Kidney (tissue), 14 donors: ENCODE results near the gene TST. TPM values are rescaled to one million over a fixed set of nuclear protein-coding genes. Genes with fewer than 3 reads are reported as not detected.
A peak's percentile ranks its signal among the peaks of the same experiment; 100 is the strongest.

Experiments used
- DNase-seq, 5 donors: peaks; one replicate each; pipeline ENCODE4 v3.0.0-alpha.2; 2013 to 2020
- FAIRE-seq: peaks from 2 replicates; lab custom pipeline; 2012; peaks lifted over from hg19 to GRCh38; lab: Jason Lieb, UNC
- H3K27ac ChIP-seq, 2 donors: one replicate each; pipeline ENCODE4 v1.7.0; 2013; ENCODE audit warnings: low read depth in 2 of 2, low read length in 2 of 2, inconsistent platforms in 1 of 2
- H3K27me3 ChIP-seq: one replicate; pipeline ENCODE4 v1.7.1; 2013; ENCODE audit warnings: low read length, inconsistent platforms; ENCODE audit not compliant: control insufficient read depth, insufficient read depth
- H3K36me3 ChIP-seq, 3 donors: one replicate each; pipeline versions ENCODE4 v1.7.0 to v1.7.1; 2013; ENCODE audit warnings: low read length in 3 of 3, control low read depth in 1 of 3, inconsistent platforms in 1 of 3; ENCODE audit not compliant: insufficient read depth in 3 of 3, control insufficient read depth in 2 of 3
- H3K4me1 ChIP-seq, 3 donors: one replicate each; pipeline versions ENCODE4 v1.7.0 to v1.7.1; 2013; ENCODE audit warnings: low read length in 3 of 3, inconsistent platforms in 1 of 3, low read depth in 1 of 3; ENCODE audit not compliant: control insufficient read depth in 2 of 3, insufficient read depth in 2 of 3
- H3K4me3 ChIP-seq, 3 donors: one replicate each; pipeline versions ENCODE4 v1.7.0 to v1.8.1; 2013; ENCODE audit warnings: low read length in 3 of 3, control low read depth in 1 of 3, inconsistent platforms in 1 of 3
- H3K9ac ChIP-seq, 3 donors: one replicate each; pipeline versions ENCODE4 v1.7.0 to v1.7.1; 2013; ENCODE audit warnings: low read length in 3 of 3, control low read depth in 1 of 3, inconsistent platforms in 1 of 3
- H3K9me3 ChIP-seq, 3 donors: one replicate each; pipeline versions ENCODE4 v1.7.0 to v1.7.1; 2013; ENCODE audit warnings: low read length in 3 of 3, control low read depth in 1 of 3, inconsistent platforms in 1 of 3; ENCODE audit not compliant: control insufficient read depth in 2 of 3, insufficient read depth in 1 of 3
- intact Hi-C: fragments of 100-400 bp; cut with DNase I; formaldehyde crosslinking; loops from one replicate; pipeline ENCODE4 v1.11.1; 2022
- polyA plus RNA-seq: library from polyadenylated mRNA; stranded (reverse); fragments of 350-450 nt; fragmentation: Illumina TruSeq; extraction: RNeasy Lipid Tissue Mini Kit (QIAGEN cat#74804); gene quantifications from one replicate; pipeline ENCODE4 v1.2.3, GENCODE V29; 2014; ENCODE audit warnings: low read depth, low replicate concordance; ENCODE audit not compliant: insufficient read depth
- total RNA-seq: library from RNA; stranded (reverse); fragmentation: NEBNext Ultra II Directional; extraction: Animal tissue kit (Norgen Biotek cat#: 25700); gene quantifications from one replicate; pipeline ENCODE4 v1.2.1, GENCODE V29; 2021
- TF ChIP-seq, protein P1 (sequence below): IDR thresholded peaks from 3 replicates; pipeline ENCODE4 v1.5.1; 2012; ENCODE audit warnings: mild to moderate bottlenecking, moderate library complexity, borderline replicate concordance; ENCODE audit not compliant: insufficient read depth; ENCODE audit errors: extremely low read depth
- donor health status: control.
- donor health status: control.
- donor health status: control.
- donor health status: control.
- donor health status: control.
- donor health status: DM: yes; HTN: yes; CAD: no.
- donor health status: Normal renal cell carcinoma (clear cell type).

Gene TST
- total and polyA plus RNA-seq, 2 donors from 2014 or later: 48.7 to 283 TPM

DNA sequence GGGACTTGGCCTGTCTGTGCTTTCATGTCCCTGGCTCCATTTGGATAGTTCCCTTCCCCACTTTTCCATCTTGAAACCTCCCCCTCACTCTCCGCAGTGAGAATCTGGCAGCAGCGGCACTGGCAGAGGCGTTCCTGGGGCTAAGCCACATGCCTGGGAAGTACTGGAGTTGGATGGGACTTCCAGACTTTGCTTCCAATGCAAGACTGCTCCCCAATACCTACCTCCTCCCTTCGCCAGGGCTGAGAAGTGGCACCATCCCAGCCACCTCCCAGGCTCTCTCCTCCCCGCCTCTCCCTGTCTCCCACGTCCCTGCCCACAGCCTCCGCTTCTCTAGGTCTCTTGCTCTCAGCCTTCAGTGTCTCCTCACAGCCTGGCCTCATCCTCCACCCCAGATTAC, 16.6 kb downstream of the TST start:
- Histone ChIP-seq H3K9me3 (no peaks in the 10 kb centered on the region), H3K9ac (no peak overlapping the region)

DNA sequence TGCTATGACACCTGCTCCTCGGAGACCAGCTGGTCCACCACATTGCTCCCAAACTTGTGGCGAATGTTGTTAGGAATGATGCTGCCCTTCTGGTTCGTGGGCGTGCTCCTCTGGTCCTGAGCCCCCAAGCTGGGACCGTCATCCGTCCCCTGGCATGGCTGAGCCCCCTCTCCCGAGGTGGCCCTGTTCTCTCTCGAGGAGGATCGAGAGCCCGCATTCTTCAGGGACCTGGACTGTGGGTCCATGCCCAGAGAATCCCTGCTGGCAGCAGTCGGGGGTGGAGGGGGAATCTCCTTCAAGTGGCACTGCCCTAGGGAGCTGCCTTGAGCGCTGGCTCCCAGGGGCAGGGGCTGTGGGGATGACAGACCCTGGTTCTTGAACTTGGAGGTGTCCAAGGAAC, 17.4 kb downstream of the TST start:
- no peak for FAIRE-seq
- no peaks in the 10 kb centered on the region for H3K4me1 ChIP-seq
- peak in 1 of 5 donors; percentile 59 for DNase-seq
- no peak overlapping the region for H3K27ac ChIP-seq
- H3K4me3 ChIP-seq: no peak overlapping the region
- TF ChIP-seq, protein P1, sequence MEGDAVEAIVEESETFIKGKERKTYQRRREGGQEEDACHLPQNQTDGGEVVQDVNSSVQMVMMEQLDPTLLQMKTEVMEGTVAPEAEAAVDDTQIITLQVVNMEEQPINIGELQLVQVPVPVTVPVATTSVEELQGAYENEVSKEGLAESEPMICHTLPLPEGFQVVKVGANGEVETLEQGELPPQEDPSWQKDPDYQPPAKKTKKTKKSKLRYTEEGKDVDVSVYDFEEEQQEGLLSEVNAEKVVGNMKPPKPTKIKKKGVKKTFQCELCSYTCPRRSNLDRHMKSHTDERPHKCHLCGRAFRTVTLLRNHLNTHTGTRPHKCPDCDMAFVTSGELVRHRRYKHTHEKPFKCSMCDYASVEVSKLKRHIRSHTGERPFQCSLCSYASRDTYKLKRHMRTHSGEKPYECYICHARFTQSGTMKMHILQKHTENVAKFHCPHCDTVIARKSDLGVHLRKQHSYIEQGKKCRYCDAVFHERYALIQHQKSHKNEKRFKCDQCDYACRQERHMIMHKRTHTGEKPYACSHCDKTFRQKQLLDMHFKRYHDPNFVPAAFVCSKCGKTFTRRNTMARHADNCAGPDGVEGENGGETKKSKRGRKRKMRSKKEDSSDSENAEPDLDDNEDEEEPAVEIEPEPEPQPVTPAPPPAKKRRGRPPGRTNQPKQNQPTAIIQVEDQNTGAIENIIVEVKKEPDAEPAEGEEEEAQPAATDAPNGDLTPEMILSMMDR: no peak
- H3K9ac ChIP-seq: no peak overlapping the region
- intact Hi-C loops: no loop called here
- no peaks in the 10 kb centered on the region for H3K27me3 ChIP-seq
- H3K36me3 ChIP-seq: no peaks in the 10 kb centered on the region
- H3K9me3 ChIP-seq: no peaks in the 10 kb centered on the region

More for the DNA sequence above, 16.6 kb downstream of the TST start:
- Histone ChIP-seq H3K36me3 (no peaks in the 10 kb centered on the region), H3K4me1 (no peaks in the 10 kb centered on the region), H3K4me3 (no peak overlapping the region), H3K27me3 (no peaks in the 10 kb centered on the region), H3K27ac (no peak overlapping the region)
- DNase-seq (no peak), FAIRE-seq (no peak)
- intact Hi-C loops: no loop called here
- TF ChIP-seq, protein P1: no peak

DNA sequence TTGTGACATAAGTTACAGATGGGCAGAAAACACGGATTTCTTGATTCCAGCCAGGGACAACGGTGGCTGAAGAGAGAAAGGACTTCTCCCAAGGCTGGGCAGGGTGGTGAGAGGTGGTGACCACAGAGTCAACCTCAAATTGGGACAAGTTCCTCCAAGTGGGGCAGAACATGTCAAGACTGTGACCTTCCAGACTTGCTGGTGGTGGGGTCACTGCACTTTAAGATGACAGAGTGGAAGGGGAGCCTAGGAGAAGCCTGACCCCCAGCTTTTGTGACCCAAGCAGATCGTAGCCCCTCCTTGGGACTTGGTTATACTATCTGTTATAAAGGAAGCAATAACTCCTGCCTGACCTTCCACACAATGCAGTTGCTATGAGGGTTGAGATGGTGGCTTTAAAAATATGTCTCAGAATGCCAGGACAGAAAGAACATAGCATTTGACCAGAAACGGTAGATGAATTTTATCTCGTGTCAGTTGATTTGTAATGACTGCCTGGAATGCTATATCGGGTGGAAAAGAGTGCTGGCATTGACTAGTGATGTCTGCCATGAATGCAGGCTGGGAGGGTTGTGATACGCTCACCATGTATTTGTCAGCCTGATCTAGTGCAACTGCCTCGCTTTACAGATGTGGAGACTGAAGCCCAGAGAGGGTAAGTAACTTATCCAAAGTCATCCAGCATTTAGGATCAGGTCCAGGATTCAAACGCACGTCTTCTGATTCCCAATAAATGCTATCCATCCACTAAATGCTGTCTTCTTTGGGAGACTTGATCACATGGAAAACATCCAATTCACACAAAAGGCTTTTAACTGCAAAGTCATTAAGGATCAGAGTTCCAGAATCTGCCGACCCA, 18.3 kb downstream of the TST start:
- no peak overlapping the region for H3K27ac ChIP-seq
- intact Hi-C loops: no loop called here

More for the DNA sequence above, 18.3 kb downstream of the TST start:
- TF ChIP-seq, protein P1: no peak
- peak in 1 of 5 donors; percentile 15 for DNase-seq
- no peaks in the 10 kb centered on the region for H3K36me3 ChIP-seq
- FAIRE-seq: no peak
- H3K27me3 ChIP-seq: no peaks in the 10 kb centered on the region
- H3K4me1 ChIP-seq: no peaks in the 10 kb centered on the region
- H3K9ac ChIP-seq: no peak overlapping the region
- no peaks in the 10 kb centered on the region for H3K9me3 ChIP-seq
- no peak overlapping the region for H3K4me3 ChIP-seq
